Activated T-helper 1 cell treated with anti-CD3 and anti-CD28 coated beads, Interleukin-2, amount 50 U/mL, for 16 hours (primary cell): ENCODE measurements around the gene OR5K1.
A peak's percentile ranks its signal among the peaks of the same experiment; 100 is the strongest.

Experiments used
- DNase-seq, 2 donors: peaks; one replicate each; pipeline ENCODE4 v3.0.0-alpha.2; 2020; ENCODE audit warnings: low read depth in 1 of 2, low spot score in 1 of 2

Gene OR5K1

DNA sequence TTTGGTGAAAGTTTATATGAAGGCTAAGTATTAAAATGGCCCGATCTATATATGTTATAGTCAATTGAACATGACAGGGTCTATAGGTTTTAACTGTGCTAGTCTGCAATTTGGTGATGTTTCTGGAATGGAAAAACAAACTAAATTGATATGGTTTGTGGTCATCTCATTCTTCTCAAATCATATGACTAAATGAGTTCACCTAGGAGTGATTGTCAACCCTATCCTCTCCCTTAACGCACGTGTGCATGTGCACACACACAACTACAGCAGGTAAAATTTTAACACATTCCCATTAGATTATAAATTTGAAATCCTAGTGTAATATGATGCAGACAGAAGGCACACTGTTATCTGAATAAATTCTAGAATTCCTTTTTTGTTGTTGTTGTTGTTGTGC is 50.7 kb downstream of the OR5K1 start:
- no peak for DNase-seq

DNA sequence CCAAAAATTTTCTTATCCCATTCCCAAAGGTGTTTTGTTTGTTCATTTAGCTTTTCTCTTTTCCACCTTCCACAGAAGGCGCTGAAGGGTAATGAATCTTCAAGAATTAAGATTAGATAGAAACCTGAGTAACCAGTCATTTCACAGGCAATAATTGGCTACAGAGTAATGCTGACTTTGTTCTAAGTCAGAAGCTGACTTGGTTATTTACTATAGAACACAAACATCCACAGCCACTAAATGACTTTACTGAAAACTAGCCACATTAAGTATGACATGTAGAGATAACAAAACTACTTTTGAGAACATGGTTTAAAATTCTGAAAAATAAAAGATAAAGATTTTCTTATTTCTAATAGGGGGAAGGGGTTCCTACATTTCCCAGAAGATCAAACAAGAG is 51.9 kb downstream of the OR5K1 start:
- no peak for DNase-seq

GRCh38 chr3:98518816-98519215 is 55.8 kb downstream of the OR5K1 start:
- no peak for DNase-seq

- no peak for DNase-seq
Observed at GRCh38 chr3:98519351-98519750, 56.4 kb downstream of the OR5K1 start.

- DNase-seq = peak; percentile 22 to 47
Observed at GRCh38 chr3:98521897-98522543, 59.0 kb downstream of the OR5K1 start.
